Epithelial cell of prostate (primary cell): ENCODE measurements around the gene ITIH6.
"Not testable (repeated sequence)": the region's sequence is repeated elsewhere in the genome, so short reads cannot be mapped to it uniquely, and the experiment has no call there.

Experiments used
- DNase-seq: peaks from one replicate; pipeline ENCODE4 v3.0.0-alpha.2; 2011; ENCODE audit warnings: low read depth, low spot score
- H3K27ac ChIP-seq: fragments of 450-650 bp; 2 replicates; pipeline ENCODE4 v1.5.1; 2017; ENCODE audit warnings: mild to moderate bottlenecking

Gene ITIH6

DNA sequence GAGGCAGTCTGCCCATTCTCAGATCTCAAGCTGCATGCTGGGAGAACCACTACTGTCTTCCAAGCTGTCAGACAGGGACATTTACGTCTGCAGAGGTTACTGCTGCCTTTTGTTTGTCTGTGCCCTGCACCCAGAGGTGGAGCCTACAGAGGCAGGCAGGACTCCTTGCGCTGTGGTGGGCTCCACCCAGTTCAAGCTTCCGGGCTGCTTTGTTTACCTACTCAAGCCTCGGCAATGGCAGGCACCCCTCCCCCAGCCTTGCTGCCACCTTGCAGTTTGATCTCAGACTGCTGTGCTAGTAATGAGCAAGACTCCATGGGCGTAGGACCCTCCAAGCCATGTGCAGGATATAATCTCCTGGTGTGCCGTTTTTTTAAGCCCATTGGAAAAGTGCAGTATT, 59.5 kb downstream of the ITIH6 start:
- DNase-seq, H3K27ac ChIP-seq: not testable (repeated sequence)

DNA sequence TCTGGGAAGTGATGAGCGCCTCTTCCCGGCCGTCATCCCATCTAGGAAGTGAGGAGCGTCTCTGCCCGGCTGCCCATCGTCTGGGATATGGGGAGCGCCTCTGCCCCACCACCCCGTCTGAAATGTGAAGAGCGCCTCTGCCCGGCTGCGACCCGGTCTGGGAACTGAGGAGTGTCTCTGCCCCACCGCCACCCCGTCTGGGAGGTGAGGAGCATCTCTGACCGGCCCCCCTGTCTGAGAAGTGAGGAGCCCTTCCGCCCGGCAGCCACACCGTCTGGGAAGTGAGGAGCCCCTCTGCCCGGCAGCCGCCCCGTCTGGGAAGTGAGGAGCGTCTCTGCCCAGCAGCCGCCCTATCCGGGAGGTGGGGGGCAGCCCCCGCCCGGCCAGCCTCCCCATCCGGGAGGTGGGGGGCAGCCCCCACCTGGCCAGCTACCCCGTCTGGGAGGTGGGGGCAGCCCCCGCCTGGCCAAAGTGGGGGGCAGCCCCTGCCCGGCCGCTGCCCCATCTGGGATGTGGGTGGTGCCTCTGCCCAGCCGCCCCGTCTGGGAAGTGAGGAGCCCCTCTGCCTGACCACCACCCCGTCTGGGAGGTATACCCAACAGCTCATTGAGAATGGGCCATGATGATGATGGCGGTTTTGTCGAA, 61.6 kb downstream of the ITIH6 start:
- DNase-seq, H3K27ac ChIP-seq: not testable (repeated sequence)

DNA sequence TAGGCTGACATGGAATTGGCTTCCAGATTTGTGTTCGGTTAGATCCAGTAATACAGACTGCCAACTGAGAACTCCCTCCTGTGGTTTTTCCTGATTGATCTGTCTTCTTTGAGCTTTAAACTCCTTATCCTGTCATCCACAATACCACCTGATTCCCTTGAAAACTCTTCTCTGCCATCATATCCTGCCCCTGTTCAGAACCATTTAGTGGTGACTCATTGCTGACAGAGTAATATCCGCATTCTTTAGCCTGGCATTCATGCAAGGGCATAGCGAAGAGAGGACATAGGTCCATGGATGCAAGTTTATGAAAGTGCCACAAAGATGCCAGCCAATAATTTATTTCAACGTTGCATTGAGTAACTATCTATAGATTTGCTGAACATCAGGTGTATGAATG, 76.6 kb downstream of the ITIH6 start:
- DNase-seq, result peak; percentile 34
- H3K27ac ChIP-seq, result peak overlapping the region; percentile 85

DNA sequence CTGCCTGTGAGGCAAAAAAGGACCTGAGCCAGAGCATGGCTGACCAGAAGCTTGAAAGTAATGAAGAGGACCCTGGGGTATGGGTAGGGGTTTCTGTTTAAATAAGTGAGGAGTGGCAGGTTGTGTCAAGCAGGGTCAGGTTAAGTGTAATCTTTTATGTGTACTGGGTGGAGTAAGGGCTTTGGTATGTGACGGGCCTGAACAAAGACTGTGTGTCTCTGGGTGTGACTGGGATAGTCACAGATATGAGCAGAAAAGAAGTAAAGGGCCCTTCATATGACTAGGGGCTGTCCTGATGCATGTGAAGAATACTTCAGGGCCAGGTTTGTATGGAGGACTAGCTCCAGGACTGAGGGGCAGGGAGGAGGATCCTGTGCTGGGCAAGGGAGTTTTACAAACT, 82.4 kb downstream of the ITIH6 start:
- peak overlapping the region; percentile 80 for H3K27ac ChIP-seq

DNA sequence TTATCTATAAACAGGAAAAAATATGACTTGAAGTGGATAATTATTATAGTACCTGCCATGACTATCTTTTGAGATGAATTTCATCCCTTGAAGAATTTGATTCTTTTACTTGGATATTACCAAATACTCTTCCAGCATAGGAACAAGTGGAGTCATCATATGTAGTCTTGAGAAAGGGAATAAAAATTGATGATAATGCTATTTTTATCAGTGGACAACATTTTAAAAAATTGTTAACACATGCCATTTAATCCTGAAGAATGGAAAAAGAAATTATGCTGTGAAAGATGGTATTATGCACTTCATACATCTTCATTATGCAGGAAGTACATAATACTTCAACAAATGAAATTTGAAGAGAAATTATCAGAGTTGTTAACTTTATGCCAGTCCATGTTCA, 83.6 kb downstream of the ITIH6 start:
- no peak for DNase-seq
- H3K27ac ChIP-seq, result peak overlapping the region; percentile 80

More for the DNA sequence above, 82.4 kb downstream of the ITIH6 start:
- DNase-seq, result no peak

DNA sequence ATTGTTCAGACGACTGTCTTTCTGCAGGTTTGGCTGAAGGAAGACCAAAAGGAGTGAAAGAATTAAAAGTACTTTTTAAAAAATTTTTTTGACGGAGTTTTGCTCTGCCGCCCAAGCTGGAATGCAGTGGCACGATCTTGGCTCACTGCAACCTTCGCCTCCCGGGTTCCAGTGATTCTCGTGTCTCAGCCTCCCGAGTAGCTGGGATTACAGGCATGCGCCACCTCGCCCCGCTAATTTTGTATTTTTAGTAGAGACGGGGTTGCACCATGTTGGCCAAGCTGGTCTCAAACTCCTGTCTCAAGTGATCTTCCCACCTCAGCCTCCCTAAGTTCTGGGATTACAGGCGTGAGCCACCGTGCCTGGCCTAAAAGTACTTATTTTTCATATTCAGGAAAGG, 86.3 kb downstream of the ITIH6 start:
- no peak overlapping the region for H3K27ac ChIP-seq
- no peak for DNase-seq

DNA sequence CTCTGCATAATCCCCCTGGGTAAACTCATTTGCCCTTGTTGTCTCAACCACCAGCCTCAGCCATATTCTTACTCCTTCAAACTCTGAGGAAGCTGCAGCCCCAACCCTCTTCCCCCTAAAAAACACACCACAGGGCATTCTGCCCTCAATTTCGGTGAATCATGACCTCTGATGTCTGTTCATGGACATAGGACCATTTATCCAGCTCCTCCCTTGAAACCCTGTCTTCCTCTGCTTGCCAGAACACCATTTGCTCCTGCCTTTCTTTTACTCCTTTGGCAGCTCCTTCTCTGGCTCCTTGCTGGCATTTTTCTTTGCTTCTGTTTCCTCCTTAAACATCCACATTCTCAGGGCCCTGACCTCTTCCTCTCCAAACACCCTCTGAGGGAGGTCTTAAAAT, 87.1 kb downstream of the ITIH6 start:
- no peak overlapping the region for H3K27ac ChIP-seq
- no peak for DNase-seq

DNA sequence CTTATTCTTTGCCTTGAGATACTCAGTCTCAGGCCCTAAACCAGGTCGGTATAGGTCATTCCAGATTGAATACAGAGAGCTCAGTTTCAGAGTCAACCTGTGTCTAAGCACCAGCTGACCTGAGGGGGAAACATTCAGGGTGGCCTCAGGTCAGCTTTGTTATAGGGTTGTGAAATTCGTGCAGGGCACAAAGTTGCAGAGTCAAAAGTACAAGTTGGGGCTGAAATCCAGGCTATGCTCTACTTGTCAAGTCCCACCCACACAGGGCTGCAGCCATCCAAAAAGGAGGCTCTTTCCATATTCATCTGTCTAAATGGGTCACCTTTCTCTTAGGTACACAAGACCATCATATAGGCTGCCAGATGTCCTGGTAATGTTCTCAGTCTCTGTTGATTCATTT, 89.7 kb downstream of the ITIH6 start:
- no peak overlapping the region for H3K27ac ChIP-seq
- no peak for DNase-seq
